Suprapubic skin (tissue), 3 donors: ENCODE results near the gene TRNP1.

Experiments
- CTCF ChIP-seq, 2 donors: fragments of 200-600 bp in 1 of 2; fragments of 450-650 bp in 1 of 2; sonication (generic) in 1 of 2; IDR thresholded peaks; one replicate each; pipeline ENCODE4 v1.5.1; 2016 to 2019; ENCODE audit warnings: antibody characterized with exemption in 2 of 2, mild to moderate bottlenecking in 1 of 2, moderate library complexity in 1 of 2
- POLR2A ChIP-seq, 2 donors: fragments of 450-650 bp; IDR thresholded peaks; one replicate each; pipeline ENCODE4 v1.6.1; 2017; ENCODE audit warnings: antibody characterized with exemption in 2 of 2, mild to moderate bottlenecking in 2 of 2, moderate library complexity in 2 of 2

GRCh38 chr1:26945138-26945537 lies 48.4 kb upstream of the TRNP1 start:
- TF ChIP-seq CTCF (IDR thresholded peaks at IDR 0.05) (no peak), POLR2A (IDR thresholded peaks at IDR 0.05) (no peak)
